HG03103 (cell line): Measurements from ENCODE around the gene EPB41L4A.

ENCODE experiments used
- ATAC-seq: cut with Tn5 transposase; IDR thresholded peaks from one replicate; pipeline ENCODE4 v1.9.1; 2021; ENCODE audit warnings: low read depth; ENCODE audit not compliant: unreplicated experiment

EPB41L4A gene

DNA sequence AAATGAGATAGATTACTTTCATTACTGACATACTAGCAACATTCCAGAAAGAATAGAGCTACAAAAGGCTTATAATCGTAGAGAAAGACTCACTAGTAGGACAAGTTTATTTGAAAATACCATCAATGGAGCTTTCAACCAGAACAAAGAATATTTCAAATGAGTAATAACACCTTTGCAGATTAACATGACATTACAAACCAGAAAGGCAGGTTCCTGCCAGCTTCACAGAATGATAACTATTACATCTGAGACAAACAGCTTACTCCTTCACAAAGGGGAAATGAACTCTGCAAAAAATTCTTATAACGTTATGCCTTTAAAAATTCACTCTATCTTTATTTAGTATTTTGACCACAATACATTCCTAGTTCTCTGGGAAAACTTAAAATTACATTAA, 103.1 kb downstream of the EPB41L4A start:
- ATAC-seq, result no peak

DNA sequence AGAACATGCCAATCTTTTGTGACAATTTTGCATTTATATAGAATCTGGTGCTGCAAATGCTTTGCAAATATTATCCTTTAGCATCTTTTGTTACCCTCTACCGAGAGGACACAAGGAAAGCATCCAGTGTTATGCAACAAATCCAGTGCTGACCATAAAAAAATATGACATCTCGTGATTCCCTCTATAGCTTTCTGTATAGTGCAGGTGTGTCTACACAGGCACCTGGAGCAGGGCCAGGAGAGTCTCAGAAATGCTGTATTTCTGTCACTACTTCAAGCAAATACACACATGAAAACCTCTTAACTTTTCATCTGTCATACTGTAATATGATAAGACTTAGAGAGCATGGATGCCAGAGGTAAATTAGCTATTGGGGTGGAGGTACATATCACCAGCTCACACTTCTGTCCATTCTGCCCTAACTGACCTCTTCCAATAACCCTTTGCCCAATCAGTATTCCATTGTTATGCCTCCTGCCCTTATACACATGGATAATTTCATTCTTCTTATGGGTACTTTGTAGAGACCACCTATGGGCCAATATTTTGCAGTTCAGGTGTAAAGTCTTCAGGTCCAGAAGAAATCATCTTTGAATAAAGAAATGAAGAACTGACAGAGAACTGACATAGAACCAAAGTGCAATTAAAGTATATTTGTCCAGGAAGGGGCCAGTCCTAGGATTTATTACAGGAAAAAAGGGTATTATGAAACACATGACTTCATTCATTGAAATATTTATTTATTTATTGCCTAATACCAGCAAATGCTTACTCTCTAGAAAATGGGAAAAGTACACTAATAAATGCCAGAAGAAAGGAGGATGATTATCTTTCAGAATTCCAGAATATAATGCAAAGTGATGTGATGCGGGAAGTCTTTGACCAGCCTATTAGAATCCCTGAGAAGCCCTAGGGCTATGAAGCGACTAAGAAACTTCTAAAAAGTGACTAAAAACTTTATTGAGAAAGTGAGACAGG, 106.5 kb downstream of the EPB41L4A start:
- ATAC-seq, result no peak

DNA sequence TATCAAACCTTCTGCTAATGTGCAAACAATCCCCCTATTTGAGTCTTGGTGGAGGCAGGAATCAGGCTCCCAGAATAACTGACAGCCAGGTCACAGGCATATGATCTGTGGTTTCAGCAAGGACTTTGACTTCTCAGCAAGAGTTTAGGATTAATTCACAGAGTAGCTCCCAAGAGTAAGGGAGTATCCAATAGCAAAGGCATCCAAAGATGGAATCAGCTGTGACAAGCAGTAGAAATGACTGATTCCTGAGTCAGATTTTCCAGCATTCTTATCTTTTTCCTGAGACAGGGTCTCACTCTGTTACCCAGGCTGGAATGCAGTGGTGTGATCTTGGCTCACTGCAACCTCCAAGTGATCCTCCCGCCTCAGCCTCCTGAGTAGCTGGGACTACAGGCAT, 108.3 kb downstream of the EPB41L4A start:
- ATAC-seq, result no peak

- no peak for ATAC-seq
Measured at GRCh38 chr5:112308608-112309007, 110.5 kb downstream of the EPB41L4A start.

- ATAC-seq, result no peak
Measured at GRCh38 chr5:112306956-112307355, 112.1 kb downstream of the EPB41L4A start.

DNA sequence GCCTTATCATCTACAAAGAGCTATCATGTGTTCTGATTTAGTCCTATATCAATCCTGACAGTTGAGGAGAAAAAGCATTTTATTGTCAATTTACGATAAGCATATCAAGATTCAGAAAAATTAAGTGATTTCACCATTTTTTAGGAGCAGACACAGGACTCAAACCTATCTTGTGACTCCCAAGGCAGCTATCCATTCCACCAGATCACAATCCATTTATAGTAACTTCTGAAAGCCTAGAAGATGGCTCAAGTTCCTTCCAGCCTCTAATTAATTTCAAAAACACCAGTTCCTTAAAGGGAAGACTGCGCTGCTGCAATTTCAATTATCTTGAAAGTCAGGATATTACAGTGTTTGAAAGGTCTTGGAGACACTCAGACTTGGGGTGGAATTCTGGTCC, 114.3 kb downstream of the EPB41L4A start:
- ATAC-seq, result no peak

- no peak for ATAC-seq
Measured at GRCh38 chr5:112303685-112304084, 115.4 kb downstream of the EPB41L4A start.

DNA sequence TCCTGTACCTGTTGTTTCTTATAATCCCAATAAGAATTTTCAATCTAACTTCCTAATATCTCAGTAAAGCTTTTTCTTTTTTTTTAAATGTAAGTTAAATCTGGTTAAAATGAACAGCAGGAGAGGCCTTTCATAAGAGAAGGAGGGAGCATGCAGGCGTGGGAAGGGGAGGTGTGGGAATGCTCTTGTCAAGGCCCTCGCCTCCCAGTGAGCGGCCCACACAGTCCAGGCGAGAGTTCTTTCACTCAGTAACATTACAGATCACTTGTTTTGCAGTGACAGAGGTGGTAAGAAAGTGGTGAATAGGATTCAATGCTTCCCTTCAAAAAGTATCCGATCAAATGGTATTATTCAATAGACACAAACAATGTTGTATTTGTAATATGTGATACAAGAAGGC, 125.0 kb downstream of the EPB41L4A start:
- ATAC-seq, result no peak

DNA sequence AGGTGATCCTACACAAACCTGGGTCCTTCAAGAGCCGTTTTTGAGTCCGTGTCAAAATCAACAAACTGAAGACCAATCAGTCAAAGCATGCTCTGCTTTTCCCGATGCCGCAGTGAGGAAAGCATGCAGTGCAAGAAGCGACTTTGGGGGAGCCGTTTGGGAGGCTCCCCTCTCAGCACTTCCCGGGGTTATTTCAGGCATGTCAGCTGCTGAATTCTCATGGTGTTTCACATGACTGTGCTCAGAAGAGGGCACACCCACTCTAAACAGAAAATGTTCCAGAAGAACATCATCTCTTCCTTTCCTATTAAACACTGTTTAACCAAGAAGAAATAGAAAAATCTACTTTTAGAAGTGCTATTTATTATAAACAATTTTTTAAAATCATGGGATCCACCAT, 125.5 kb downstream of the EPB41L4A start:
- no peak for ATAC-seq

- no peak for ATAC-seq
Measured at GRCh38 chr5:112290691-112291090, 128.4 kb downstream of the EPB41L4A start.

- no peak for ATAC-seq
Measured at GRCh38 chr5:112289465-112289864, 129.6 kb downstream of the EPB41L4A start.

DNA sequence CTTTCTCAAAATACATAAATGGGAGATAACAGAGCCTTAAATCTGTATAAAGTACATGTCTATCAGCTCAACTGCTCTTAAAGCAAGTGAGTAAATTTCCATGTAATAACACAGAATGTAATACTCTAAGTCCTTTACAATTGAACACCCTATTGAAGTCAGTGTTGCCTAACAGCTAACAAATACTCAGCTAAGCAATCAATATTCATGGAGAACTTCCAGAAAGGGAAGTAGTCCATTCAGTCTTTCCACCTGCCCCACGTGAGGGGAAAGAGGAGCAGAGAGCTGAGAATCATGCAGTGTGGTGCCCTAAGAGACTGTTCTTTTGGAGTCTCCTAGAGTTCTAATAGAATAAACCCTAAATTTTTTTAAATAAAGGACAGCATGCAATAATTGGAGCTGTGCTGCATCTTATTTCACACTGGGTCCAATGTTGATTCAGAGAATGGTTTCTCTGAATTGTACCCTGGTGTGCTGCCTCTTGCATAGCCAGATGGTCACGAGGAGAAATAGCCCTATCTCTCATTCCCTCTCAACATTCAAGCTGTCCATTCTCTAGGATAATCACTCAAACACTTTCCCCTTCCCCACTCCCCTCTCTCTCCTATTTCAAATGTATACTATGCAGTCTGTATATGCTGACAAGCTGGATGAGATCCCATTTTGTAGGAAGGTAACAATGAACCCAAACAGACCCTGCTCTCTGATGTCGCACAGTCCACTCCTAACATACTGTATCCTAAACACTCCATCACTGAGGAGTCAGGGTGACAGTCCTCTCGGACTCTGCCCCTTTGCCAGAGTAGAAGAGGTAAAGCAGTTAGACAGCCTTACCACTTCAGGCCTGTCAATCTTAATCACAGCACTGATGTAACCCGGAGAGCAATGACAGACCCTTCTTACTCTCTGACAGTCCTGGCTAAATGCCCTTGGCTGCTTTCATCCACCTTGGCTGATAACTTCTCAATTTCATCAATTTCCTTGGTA, 134.8 kb downstream of the EPB41L4A start:
- no peak for ATAC-seq

DNA sequence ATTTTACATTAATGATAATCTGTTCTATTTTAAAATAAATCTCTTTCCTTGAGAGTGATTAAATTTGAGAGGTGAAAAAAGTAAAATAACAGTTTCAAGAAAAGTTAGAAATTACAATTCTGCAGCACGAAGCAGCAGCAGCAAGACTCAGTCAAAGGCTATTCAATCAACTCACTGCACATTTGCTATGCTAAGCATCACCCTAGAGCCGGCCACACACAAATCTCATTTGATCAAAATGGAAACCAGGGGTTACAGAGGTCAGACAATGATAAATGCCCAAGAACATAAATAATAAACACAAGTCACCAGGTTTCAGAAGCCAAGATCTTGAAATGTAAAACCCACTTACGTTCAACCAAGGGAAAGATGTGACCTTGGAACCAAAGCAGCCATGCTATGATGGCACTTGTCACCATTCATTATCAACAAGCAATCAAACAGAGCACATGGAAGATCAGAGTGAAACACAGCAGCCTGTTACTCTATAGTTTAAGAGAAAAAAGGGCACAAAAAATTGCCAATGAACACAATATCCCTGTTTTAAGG, 136.0 kb downstream of the EPB41L4A start:
- no peak for ATAC-seq

- ATAC-seq, result no peak
Measured at GRCh38 chr5:112279082-112279481, 140.0 kb downstream of the EPB41L4A start.

- ATAC-seq, result no peak
Measured at GRCh38 chr5:112276991-112277390, 142.1 kb downstream of the EPB41L4A start.

DNA sequence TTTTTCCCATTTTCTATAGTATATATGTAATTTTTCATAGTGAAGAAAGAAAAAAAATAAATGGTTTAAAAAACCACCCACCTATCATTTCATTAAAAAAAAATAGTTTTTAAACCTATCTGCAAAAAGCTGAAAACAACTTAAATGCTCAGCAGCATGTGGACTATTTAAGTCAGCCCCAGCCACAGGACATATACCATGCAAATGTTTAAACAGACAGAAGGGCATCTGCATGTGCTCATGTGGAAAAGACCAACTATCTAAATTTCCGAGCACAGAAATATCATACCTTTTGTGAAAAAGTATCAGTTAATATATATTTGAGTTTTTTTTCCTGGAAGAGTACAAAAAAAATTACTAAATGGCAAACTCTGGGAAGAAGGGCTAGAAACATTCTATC, 143.4 kb downstream of the EPB41L4A start:
- no peak for ATAC-seq

DNA sequence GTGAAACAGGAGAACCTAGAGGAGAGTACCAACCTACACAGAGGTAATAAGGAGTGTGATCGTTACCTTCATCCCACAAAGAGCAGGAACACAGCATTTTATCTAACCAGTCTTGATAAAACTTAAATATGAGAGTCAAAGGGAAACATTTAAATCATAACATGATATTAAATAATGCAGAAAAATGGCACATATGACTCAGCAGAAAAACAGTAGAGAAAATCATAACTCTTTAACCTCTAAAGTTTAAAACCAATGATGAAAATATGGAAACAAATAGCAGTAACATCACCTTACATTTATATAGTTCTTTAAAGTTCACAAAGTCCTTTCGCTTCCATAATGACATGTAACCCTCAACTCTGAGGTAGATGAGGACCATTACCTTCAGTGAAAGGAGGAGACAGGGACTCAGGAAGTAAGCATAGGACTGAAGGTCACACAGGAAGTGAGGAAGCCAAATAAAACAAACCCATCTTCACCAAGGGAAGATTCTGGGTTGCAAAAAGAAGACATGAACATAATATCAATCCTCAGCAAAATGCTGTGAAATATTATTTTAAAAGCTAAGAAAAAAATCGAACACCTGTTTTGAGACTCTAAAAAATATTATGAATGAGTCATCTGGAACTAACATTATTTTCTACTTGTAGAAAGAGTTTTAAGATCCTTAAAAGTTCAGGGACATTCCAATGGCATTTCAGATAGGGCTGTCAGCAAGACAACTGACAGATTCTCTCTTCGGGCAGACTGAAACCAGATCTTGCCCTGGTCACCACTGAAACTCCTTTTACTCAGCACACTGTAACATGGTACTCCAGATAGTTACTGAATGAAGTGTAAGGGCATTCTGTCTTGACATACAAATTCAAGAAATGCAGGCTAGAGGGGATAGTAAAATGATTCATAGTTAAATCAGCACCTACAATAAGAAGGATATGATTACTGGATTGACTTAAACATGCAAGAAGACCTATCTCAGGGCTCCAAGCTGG, 148.5 kb downstream of the EPB41L4A start:
- no peak for ATAC-seq

GRCh38 chr5:112267231-112267630, 151.8 kb downstream of the EPB41L4A start:
- ATAC-seq, result no peak

DNA sequence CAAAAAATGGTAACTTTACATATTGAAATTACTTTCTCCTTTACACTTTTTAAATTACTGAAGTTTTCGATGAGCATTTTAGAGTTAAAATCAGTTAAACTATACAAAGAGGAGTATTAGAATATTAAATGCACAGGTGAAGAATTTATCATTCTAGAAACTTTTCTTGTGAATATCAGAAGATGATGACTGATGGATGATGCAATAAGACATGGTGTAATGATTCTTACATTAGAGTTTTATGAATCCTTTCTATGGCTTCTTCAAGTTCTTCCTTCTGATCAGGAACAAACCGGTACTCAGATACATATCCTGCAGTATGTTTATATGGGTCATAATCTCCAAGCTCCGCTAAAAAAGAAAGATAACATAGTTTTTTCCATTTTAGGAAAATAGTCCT, 154.4 kb downstream of the EPB41L4A start:
- no peak for ATAC-seq

GRCh38 chr5:112264151-112264550, 154.9 kb downstream of the EPB41L4A start:
- ATAC-seq, result no peak
